Activated gamma-delta T cell treated with anti-CD3 and anti-CD28 coated beads, Interleukin-2, amount 50 U/mL, for 16 hours (primary cell): ENCODE data around the gene TXNRD2.

Experiments used
- DNase-seq: peaks from one replicate; pipeline ENCODE4 v3.0.0-alpha.2; 2020; ENCODE audit warnings: low read depth

Gene TXNRD2

DNA sequence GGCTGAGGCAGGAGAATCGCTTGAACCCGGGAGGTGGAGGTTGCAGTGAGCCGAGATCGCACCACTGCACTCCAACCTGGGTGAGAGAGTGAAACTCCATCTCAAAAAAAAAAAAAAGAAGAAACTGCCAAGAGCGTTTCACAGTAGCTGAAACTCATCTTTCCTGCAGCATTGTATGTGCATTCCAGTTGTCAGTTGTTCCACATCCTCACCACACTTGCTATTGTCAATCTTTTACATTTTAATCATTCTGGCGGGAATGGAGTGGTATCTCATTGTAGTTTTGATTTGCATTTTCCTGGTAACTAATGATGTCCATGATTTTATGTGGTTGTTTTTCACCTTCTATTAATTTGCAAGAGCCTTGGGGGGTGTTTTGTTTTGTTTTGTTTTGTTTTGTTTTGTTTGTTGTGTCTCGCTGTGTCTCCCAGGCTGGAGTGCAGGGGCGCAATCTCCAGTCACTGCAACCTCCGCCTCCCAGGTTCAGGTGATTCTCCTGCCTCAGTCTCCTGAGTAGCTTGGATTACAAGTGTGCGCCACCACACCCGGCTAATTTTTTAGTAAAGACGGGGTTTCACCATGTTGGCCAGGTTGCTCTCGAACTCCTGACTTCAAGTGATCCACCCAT lies 78.9 kb downstream of the TXNRD2 start:
- no peak for DNase-seq

DNA sequence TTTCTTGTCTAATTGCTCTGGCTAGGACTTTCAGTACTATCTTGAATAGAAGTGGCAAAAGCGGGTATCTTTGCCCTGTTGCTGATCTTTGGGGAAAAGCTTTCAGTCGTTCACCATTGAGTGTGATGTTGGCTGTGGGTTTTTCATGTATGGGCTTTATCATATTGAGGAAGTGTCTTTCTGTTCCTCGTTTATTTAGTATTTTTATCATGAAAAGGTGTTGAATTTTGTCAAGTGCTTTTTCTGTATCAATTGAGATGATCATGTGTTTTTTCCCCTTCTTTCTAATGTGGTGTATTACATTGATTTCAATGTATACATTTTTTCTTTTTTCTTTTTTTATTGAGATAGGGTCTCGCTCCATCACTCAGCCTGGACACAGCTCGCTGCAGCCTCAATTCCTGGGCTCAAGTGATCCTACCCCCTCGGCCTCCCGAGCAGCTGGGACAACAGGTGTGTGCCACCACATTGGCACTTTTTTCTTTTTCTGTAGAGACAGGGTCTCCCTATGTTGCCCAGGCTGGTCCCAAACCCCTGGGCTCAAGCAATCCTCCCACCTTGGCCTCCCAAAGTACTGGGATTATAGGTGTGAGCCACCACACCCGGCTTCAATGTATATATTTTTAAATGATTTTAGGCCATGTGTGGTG lies 81.6 kb downstream of the TXNRD2 start:
- DNase-seq, result no peak

DNA sequence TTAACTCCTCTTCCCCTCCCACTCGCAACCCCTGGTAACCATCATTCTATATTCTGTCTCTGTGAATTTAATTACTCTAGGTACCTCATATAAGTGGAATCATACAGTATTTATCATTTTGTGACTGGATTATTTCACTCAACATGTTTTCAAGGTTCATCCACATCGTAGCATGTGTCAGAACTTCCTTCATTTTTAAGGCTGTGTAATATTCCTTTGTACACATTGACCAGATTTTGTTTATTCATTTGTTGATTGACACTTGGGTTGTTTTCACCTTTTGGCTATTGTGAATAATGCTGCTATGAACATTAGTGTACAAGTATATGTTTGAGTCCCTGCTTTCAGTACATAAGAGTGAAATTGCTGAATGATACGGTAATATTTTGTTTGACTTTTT lies 84.2 kb downstream of the TXNRD2 start:
- no peak for DNase-seq

DNA sequence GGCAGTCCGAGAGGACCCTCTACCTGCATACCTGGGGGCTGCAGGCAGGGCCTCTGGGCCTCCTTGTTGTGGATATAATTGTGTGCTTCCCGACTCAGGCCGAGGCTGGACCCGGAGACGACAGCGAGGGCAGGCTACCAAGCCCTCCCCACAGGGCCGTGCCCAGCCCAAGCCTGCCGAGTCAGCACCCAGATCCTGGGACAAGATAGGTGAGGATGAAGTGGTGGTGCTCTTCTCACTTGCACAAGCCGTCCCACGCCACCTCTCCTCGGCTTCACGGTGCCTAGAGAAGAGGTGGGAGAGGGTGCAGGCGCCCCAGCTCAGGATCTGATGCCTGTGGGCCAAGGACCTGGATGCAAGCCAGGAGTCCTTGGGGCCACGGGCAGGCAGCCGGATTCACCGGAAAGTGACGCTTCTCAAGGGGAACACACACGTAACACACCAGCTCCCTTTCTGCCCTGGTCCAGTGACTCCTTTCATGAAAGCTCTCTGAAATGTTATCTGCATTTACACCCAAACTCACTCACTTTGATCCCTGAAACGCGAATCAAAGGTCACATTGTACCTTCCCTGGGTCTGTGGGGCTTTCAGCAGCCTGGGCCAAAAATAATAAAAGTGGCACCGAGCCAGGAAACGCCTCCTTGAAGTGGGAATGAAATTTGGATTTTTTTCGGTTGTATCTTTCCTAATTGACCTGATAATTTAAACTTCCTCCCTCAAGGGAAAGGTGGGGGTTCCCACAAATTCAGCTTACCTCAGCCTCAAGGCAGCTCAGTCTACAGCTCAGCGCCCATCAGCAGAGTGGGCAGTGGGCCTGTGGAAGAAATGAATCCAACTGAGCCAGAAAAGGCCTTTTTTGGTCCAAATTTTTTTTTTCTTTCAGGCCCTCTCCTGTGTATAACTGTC lies 85.9 kb downstream of the TXNRD2 start:
- DNase-seq, result peak; percentile 22

DNA sequence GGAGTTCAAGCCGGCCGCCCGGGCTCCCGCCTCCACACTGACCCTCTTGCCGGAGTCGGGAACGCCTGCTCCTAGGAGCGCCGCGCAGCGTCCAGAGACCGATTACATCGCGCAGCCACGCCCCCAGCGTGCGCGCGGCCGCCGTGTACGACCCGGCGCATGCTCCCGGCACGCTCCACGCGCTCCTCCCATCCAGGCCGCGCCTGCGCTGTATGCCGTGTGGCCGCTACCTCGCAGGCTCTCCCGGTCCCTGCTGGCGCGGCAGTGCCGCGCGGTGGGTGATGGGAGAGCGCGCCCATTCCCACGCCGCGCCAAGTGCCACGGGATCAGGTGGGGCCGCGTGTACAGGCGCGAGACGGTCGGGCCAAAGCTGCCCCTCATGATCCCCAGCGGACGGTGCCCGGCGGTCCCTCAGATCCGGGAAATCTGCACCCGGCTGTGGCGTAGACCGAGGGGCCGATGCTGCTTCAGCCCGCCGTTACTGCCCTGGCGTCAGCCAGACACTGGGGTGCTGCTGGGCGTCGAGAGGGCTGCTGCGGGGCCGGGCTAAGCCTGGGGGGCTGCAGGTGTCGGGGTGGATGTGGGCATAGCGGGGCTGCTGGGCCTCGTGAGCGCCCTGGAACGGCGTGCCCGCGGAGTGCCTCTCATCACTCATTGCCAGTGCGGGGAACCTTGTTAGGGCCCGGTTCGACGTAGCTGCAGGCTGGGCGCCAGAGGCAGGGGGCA lies 86.7 kb downstream of the TXNRD2 start, which contains the start of the genes GNB1L and RTL10:
GNB1L (minus strand) TSS at position 97 of the 726 bp plus-strand sequence. CDS start 33,519 bp downstream, outside the sequence.
RTL10 (minus strand) TSS at position 97 of the 726 bp plus-strand sequence. CDS start 2,613 bp downstream, outside the sequence.
- peak; percentile 90 for DNase-seq

DNA sequence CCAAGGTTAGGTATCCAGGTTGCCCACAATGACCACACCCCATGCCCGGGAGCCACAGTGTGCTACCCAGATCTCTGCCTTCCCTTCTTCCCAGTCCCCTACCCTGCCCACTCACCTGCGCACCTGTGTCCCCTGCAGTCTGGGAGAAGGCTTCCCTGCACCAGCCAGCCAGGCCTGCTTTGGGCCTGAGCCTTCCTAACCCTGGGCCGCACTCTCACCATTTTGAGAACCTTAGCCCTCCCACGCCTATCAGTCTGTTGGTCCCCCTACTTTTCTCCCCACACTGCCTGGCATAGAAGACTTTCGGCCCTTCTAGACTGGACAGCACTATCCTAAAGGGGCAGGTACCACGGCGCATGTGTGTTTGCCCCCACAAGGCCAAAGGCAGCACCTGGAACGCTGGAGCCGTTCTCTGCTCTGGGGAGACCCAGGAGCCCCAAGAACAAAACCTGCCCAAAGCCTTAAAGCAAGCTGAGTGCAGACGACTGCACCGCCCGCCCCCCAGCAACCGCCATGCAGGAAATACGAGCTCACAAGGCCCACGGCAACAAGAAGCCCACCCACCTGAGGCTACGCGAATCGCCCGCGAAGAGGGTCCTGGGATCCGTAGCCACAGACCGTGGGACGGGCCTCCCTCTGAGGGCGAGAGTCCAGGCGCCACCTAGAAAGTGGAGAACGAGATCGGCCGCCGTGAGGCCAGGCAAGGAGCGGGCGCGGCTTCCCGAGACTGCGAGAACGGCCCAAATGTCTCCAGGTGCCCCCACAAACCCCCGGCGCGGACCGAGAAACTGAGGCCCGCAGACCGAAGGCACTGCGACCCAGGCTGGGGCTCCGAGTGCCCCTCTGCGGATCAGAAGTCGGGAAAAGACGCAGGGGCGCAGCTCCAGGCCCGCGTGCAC lies 87.5 kb downstream of the TXNRD2 start:
- DNase-seq, result no peak

DNA sequence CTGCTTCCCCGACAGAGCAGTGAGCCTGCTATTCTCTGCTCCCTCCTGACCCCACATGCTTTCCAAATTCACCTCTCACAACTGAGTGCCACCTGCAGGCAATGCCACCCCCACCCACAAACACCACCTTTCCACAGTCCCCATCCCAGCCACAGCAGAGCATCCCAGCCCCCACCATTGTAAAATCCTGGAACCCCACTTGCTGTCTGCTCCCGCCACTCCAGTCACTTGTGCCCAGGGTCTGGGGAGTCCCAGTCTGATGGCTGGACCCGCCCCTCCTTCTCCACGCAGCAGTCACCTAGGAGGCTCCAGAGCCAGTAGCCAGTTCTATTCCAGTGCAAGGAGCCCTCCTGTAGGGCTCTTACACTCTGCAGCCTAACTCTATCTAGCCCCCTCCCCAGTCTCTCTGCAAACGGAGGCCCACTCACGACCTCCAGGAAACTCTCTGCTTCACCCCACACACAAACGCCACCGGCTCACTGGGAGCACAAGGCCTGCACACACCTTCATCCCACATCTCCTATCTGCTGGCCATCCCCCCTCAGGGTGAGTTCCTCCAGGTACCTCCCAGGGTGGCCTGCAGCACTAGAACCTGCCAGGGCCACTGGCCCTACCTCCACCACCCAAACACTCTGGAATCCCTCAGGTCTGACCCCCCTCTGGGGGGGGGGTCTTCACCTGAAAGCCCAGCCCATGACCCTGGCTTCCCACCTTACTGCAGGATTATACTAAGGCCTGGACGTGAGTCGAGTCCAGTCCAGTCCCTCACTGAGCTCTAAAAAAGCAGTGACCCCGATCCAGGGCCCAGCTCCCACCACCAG lies 88.3 kb downstream of the TXNRD2 start:
- no peak for DNase-seq

DNA sequence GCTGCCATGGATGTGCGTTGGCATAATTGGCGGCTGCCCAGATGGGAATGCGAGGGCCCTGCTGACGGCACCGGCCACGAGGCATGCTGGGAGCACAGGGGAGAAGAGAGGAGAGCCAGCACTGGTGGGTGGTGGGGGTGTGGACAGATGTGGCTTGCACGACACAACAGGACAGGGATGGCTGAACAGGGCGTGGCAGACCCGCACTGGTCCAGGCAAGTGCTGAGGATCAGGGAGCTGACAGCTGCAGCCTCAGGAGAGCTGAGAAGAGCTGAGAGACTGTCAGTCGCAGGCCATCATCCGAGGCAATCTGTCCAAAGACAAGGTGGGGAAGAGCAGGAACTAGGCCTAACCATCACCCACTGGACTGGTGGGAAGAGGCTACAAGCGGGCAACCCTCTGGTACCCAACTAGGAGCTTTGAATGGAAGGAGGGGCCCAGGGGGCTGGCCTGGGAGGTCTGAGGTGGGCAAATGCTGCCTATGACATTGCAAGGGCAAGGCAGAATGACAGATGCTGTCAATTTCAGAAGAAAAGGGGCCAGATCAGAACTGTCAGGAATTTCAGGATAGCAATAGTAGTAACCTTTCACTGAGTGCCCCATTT lies 89.3 kb downstream of the TXNRD2 start:
- DNase-seq, result no peak

DNA sequence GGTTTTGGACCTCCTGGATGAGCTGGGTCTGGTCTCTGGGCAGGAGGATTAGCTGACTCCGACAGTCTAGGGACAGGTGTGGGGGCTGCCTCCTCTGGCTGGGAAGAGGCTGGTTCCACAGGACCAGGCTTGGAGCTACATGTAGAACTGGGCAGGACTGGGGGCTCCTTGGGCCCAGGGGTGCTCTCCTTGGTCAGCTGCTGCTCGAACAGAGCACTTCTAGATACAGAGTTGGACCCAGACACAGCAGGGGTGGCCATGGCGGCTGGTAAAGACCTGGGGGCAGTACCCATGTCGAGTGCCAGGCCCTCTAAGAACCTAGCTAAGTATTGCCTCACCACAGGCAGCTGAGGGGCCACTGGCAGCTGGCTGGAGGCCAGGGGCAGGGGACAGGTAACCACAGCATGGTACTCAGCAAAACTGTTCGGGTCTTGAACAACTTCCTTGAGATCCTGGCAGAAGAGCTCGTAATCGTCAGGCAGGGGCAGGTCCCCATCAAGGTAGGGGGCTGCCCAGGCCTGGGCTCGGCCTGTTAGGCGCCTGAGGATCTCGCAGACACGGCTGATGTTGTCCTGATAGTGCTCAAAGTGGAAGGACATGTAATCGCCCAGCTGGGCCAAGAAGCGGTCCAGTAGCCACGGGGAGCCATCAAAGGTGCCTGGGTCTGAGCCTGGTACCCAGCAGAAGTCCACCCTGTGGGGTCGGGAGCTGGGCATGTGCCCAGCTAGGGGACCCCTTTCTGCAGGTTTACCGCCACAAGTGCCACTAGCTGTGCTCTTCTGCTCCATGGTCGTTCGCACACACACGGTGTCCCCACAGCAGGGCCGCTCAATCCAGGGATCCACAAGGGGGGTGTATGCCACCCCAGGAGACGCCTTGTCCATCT lies 90.1 kb downstream of the TXNRD2 start:
- no peak for DNase-seq

DNA sequence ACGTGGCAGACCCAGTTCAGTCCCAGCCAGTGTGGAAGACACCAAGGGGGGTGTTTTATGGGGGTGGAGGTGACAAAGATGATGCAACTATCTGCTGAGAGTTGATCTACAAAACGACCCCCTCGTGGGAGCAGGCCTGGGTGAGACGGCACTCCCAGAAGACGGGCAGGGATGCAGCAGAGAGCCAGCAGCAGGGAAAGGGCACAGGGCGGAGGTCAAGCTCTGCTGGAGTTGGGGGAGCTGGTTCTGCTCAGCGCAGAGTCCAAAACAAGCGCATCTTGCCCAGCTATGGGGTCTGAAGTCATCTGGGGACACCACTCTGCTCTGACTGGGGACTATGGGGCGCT lies 90.9 kb downstream of the TXNRD2 start:
- DNase-seq, result no peak

DNA sequence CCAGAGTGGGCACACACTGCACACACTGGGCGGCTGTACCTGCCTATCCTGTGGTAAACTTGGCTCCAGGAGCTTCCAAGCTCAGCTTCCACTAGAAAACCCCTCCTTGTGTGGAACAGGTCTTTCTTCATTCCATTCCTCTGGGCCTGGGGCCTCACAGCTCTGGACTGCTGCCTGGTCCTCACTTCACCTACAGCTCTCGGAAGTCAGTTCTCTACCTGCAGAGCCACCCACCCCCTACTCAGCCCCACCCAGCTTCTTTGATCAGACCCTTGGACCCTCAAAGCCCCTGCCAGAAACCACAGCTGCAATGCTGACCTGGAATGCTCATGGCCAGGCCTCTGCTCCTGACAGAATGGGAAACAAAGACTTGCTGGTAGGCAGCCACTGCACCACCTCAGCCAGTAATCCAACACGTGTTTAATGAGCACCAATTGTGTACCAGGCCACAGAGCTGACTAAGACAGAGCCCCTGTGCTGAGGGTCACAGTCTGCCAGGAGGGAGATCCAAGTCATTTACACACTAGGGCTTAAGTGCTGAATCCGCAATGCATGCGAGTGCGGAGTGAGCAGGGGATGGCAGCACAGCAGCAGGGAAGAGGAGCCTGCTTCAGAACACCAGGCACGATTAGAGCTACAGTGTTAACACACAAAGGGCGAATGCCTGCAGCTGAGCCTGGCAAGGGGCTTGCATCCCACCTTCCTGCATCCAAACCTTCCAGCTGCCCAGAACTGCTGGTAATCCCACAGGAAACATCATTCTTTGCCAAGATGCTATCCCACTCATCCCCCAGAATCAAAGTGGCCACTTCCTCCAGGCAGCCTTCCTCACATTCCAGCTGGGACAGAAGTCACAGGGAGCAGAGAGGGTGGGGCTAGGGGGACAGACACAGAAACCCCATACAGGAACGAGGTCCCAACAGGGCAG lies 91.5 kb downstream of the TXNRD2 start:
- no peak for DNase-seq

DNA sequence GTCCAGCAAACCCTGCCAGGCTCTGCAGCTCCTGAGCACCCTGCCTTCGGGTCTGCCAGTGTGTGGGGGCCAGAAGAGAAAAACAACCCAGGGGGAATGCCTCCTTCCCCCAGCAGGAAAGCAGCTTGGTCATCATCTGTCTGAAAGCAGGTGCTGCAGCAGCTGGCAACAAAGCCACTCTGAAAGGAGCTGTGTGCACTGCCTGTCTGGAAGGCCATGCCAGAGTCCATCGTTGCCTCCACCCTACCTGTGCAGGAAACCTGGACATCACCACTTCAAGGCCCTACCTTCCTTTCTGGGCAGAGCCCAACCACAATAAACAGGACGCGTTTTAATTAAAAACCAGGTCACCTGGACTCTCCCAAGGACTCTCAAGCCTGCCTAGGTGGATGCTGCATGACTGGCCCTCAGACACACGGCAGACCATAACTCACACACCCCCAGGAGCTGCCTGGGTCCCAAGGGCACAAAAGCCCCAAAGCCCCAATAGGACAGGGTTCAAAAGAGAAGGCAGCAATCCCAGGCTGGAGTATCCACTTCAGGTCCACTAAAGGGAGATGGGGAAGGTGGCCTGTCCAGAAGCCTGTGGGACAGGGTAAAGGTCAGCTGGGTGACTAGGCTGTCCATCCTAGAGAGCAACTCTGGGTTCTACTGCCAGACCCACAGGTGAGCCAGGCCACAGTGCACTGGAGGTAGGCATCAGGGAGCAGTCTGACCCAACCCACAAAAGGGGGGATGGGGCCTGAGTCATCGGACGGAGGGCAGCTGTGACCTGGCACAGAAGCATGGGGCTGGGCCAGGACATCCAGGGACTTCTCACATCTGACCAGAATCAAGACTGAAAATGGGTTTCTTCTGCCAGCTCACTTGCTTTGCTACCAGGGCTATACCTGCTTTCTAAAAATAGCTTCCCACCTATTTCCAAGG lies 93.1 kb downstream of the TXNRD2 start:
- no peak for DNase-seq

DNA sequence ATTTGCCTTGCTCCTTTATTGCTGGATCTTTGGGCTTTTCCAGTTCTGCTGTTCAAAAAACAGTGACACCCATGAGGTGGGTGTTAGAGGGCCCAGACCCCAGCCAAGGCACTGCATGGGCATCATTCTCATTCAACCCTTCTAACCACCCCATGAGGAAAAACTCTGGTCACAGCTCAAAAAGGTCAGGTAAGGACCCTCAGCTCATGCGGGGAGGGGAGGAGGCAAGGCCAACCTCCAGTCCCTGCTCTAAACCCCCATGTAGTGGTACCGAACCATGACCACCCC lies 94.3 kb downstream of the TXNRD2 start:
- no peak for DNase-seq

DNA sequence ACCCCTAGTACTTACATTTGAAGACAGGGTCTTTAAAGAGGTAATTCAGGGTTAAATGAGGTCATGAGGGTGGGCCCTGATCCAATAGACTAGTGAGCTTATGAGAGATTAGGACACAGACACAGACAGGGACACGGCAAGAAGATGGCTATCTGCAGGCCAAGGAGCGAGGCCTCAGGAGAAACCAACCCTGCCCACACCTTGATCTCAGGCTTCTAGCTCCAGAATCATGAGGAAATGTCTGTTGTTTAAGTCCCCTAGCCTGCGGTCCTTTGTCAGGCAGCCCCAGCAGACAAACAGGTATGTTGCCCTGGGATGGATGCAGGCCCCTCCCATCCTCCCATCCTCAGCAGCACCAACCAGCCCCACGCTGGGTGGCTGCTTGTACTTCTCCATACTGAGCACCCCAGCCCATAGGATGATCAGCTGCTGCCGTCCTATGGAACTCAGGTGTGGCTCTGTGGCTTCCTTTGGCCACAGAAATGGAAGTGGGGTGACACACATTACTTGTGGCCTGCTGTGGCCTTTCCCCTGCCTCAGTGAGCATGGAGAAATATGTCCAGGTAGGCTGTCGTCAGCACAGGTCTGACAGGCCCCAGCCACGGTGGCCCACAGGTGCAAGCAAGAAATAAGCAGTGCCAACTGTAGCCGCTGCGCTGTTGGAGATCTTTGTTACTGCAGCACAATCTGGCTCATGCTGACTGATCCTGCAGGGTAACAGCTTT lies 94.8 kb downstream of the TXNRD2 start:
- no peak for DNase-seq

DNA sequence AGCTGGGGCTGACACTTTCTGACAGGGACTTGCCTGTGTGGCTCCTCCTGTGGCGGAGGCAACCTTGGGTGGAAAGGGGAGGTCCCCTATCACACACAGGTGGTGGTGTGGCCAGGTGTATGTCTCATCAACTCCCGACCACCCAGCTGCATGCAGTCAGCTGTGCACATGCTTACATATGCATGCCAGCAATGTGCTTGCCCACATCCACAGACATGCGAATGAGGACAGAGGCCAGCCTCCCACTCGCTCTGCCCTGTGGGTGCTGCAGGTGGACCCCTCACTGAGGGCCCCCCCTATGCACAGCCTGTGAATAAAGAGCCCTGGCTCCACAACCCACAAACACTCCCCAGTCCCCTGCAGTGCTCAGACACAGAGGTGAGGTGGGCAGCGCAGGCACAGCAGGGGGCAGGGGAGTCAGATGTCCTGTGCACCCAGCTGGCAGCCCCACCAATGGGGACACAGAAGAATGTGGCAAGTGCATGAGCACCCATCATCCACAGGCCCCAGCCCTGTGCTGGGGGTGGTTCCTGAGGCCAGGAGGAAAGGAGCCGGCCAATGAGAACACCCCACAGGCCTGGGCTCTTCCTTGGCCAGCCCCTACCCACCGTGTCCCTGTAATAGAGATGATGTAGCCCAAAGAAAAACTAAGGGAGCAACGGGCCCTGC lies 96.4 kb downstream of the TXNRD2 start:
- DNase-seq, result no peak
